Brain microvascular endothelial cell (primary cell): ENCODE measurements around the gene BCKDHB.
A peak's percentile ranks its signal among the peaks of the same experiment; 100 is the strongest.

Source experiments
- DNase-seq: peaks from one replicate; pipeline ENCODE4 v3.0.0-alpha.2; 2020
- H3K27ac ChIP-seq: fragments of 250-450 bp; sonication (Bioruptor Pico); 2 replicates; pipeline ENCODE4 v1.5.1; 2020; ENCODE audit warnings: mild to moderate bottlenecking, moderate library complexity
- H3K27me3 ChIP-seq: fragments of 250-450 bp; sonication (Bioruptor Pico); replicated peaks from 2 replicates; pipeline ENCODE4 v1.5.1; 2020; ENCODE audit warnings: mild to moderate bottlenecking
- H3K36me3 ChIP-seq: fragments of 250-450 bp; sonication (Bioruptor Pico); replicated peaks from 2 replicates; pipeline ENCODE4 v1.5.1; 2020; ENCODE audit warnings: mild to moderate bottlenecking
- H3K4me3 ChIP-seq: 2 replicates; pipeline ENCODE4 v1.5.1; 2011; ENCODE audit warnings: low read depth, mild to moderate bottlenecking, control low read depth, low read length, moderate library complexity
- CTCF ChIP-seq: IDR thresholded peaks from 2 replicates; pipeline ENCODE4 v1.5.1; 2011; ENCODE audit warnings: low read depth, mild to moderate bottlenecking, moderate library complexity, low read length, control low read depth, inconsistent platforms; ENCODE audit errors: missing control alignments
- in situ Hi-C: cut with HindIII; loops from 2 replicates; pipeline ENCODE4 v1.10.0; 2017; ENCODE audit warnings: low sequenced_read_pairs, low pct_ligation_motif_present

BCKDHB gene

DNA sequence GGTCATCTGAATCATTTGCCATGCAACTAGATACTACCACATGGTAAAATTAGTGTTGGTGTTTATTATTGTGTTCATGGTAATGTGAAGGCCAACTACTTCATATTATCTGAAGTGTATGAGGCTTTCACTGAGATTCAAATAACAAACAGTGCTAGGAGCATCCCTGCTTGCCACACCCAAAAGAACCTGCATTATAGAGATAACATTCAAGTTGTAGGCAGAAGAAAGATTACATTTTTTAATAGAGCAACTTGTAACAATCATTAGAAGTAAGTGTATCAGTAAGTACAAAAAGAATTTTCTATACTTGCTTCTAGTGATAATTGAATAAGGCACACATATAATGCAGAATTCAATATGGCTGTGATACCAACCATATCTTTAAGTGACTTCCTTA, 49.8 kb downstream of the BCKDHB start:
- no peak for TF ChIP-seq CTCF
- in situ Hi-C loops = no loop called here
- Histone ChIP-seq H3K36me3 (no peaks in the 10 kb centered on the region), H3K4me3 (no peak overlapping the region), H3K27me3 (no peaks in the 10 kb centered on the region), H3K27ac (no peak overlapping the region)
- no peak for DNase-seq

GRCh38 chr6:80158478-80158989, 52.1 kb downstream of the BCKDHB start:
- H3K27me3 ChIP-seq = no peaks in the 10 kb centered on the region
- no peak overlapping the region for H3K4me3 ChIP-seq
- H3K36me3 ChIP-seq = no peaks in the 10 kb centered on the region
- in situ Hi-C loops = no loop called here
- no peak overlapping the region for H3K27ac ChIP-seq
- TF ChIP-seq CTCF = no peak
- no peak for DNase-seq

- no peak for DNase-seq
- Histone ChIP-seq H3K36me3 (no peaks in the 10 kb centered on the region), H3K27me3 (no peaks in the 10 kb centered on the region), H3K4me3 (no peak overlapping the region), H3K27ac (no peak overlapping the region)
- TF ChIP-seq CTCF = no peak
- in situ Hi-C loops = no loop called here
Observed at GRCh38 chr6:80161434-80161833, 55.0 kb downstream of the BCKDHB start.

DNA sequence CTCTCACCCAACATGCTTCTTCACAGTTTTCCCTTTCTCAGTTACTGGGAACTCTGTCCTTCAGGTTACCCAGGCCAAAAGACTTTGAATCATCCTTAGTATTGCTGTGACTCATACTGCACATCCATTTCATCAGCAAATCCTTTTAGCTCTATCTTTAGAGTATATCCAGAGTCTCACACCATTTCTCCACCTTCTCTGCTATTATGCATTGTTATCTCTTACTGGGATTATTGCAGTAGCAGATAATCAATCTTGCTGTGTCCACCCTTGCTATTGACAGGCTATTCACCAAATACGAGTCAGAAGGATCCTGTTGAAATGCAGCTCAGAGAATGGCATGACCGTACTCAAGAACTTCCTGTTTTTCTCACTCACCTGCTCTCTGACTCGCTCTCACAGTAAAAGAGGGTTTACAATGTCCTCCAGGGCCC, 57.3 kb downstream of the BCKDHB start:
- in situ Hi-C loops = no loop called here
- no peak overlapping the region for H3K4me3 ChIP-seq
- TF ChIP-seq CTCF = no peak
- H3K27me3 ChIP-seq = no peaks in the 10 kb centered on the region
- DNase-seq = peak; percentile 64
- H3K36me3 ChIP-seq = no peaks in the 10 kb centered on the region
- peak overlapping the region; percentile 49 for H3K27ac ChIP-seq

DNA sequence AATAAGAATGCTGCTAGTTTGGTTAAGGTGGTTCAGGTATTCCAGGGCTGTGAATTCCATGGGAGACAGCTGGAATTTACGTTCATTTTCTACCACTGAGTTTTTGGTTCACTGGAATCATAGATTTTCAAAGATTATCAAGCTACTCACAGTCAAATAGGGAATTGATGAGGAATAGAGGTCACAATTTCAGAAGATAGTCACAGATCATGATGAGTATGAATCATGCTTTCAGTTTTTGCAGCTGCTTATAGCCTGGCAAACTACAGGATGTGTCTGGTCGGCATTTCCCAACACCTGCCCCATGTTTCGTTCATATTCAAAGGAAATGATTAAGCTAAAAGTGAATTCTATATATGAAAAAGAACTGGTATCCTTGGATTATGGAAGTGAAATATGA, 58.7 kb downstream of the BCKDHB start:
- no peaks in the 10 kb centered on the region for H3K27me3 ChIP-seq
- H3K36me3 ChIP-seq = no peaks in the 10 kb centered on the region
- no peak overlapping the region for H3K4me3 ChIP-seq
- no peak for TF ChIP-seq CTCF
- no peak for DNase-seq
- in situ Hi-C loops = no loop called here
- H3K27ac ChIP-seq = no peak overlapping the region

- no peaks in the 10 kb centered on the region for H3K36me3 ChIP-seq
- H3K27ac ChIP-seq = no peak overlapping the region
- no peaks in the 10 kb centered on the region for H3K27me3 ChIP-seq
- in situ Hi-C loops = no loop called here
- TF ChIP-seq CTCF = no peak
- no peak overlapping the region for H3K4me3 ChIP-seq
- DNase-seq = no peak
Observed at GRCh38 chr6:80165819-80166218, 59.3 kb downstream of the BCKDHB start.
